GM12873 (cell line): Measurements from ENCODE around the gene RMRP.

Source experiments
- CTCF ChIP-seq: IDR thresholded peaks from 2 replicates; pipeline ENCODE4 v1.5.1; 2012; ENCODE audit warnings: low read depth, mild to moderate bottlenecking, moderate library complexity, low read length, control low read depth; ENCODE audit not compliant: insufficient read depth; ENCODE audit errors: missing control alignments

The RMRP gene

GRCh38 chr9:35690614-35691333 lies 33.0 kb upstream of the RMRP start:
- no peak for TF ChIP-seq CTCF

GRCh38 chr9:35690294-35690613 lies 32.4 kb upstream of the RMRP start:
- no peak for TF ChIP-seq CTCF

- no peak for TF ChIP-seq CTCF
Measured at GRCh38 chr9:35689542-35690293, 31.9 kb upstream of the RMRP start, which contains the start of gene TPM2. TSS of gene TPM2 (minus strand) at chr9:35689925. CDS start at chr9:35689817, 108 bp downstream.

GRCh38 chr9:35688558-35689541 lies 31.0 kb upstream of the RMRP start:
- TF ChIP-seq CTCF: no peak

GRCh38 chr9:35687972-35688557 lies 30.2 kb upstream of the RMRP start:
- no peak for TF ChIP-seq CTCF

GRCh38 chr9:35687306-35687705 lies 29.5 kb upstream of the RMRP start:
- TF ChIP-seq CTCF: no peak
